HepG2 (cell line): ENCODE data around the gene SSTR5. TPM values are rescaled to one million over a fixed set of nuclear protein-coding genes. Genes with fewer than 3 reads are reported as not detected.
"Not testable (repeated sequence)": the region's sequence is repeated elsewhere in the genome, so short reads cannot be mapped to it uniquely, and the experiment has no call there.

Source experiments
- ATAC-seq: fragments of 200-7000 bp; cut with Tn5 transposase; 3 replicates; pipeline ENCODE4 v1.9.1; 2020; ENCODE audit warnings: mild to moderate bottlenecking, moderate library complexity
- BruUV-seq: library from RNA; stranded (reverse); fragments of 400-500 nt; replicated peaks from 2 replicates; lab custom pipeline; 2021; lab: Mats Ljungman, UMichigan
- CTCF ChIA-PET: fragments of 300-600 bp; formaldehyde crosslinking; extraction: SDS; loops from one replicate; lab custom pipeline; 2021; ENCODE audit warnings: low total read pairs, inconsistent platforms, low intra/inter-chr PET ratio; lab: Yijun Ruan, JAX
- POLR2A ChIA-PET: fragments of 350-600 bp; sonication (Branson Sonifier 250); formaldehyde crosslinking; loops from one replicate; lab custom pipeline; 2020; ENCODE audit warnings: antibody characterized with exemption, inconsistent platforms; lab: Yijun Ruan, JAX
- DNase-seq: peaks from one replicate; pipeline ENCODE4 v3.0.0-alpha.2; 2015; ENCODE audit warnings: low spot score
- FAIRE-seq: peaks from 3 replicates; lab custom pipeline; 2011; peaks lifted over from hg19 to GRCh38; lab: Jason Lieb, UNC
- H2AFZ ChIP-seq: one replicate; pipeline ENCODE4 v1.6.1; 2011; ENCODE audit warnings: low read length, inconsistent platforms
- H3K27ac ChIP-seq: fragments of 300-600 bp; 3 replicates; pipeline ENCODE4 v1.8.0; 2011; ENCODE audit warnings: mixed run types, mild to moderate bottlenecking, mixed read lengths, low read length, inconsistent platforms; ENCODE audit not compliant: insufficient read depth; ENCODE audit errors: extremely low read length
- H3K27me3 ChIP-seq, 2 experiments: fragments of 200-600 bp in 1 of 2; 2 replicates in 1 of 2; 3 replicates in 1 of 2; pipeline versions ENCODE4 v1.6.0 to v1.8.0; 2011; ENCODE audit warnings: low read length in 2 of 2, mild to moderate bottlenecking in 2 of 2, moderate library complexity in 2 of 2, inconsistent platforms in 1 of 2; ENCODE audit not compliant: insufficient read depth in 2 of 2, control insufficient read depth in 1 of 2
- H3K36me3 ChIP-seq, 2 experiments: fragments of 200-600 bp in 1 of 2; replicated peaks in 1 of 2; 2 replicates in 1 of 2; 3 replicates in 1 of 2; pipeline versions ENCODE4 v1.5.1 to v1.8.0; 2011; ENCODE audit warnings: low read length in 2 of 2, inconsistent platforms in 1 of 2; ENCODE audit not compliant: insufficient read depth in 2 of 2, control insufficient read depth in 1 of 2
- H3K4me1 ChIP-seq: 2 replicates; pipeline ENCODE4 v1.5.1; 2012; ENCODE audit warnings: low read length, inconsistent platforms; ENCODE audit not compliant: insufficient read depth
- H3K4me2 ChIP-seq: 2 replicates; pipeline ENCODE4 v1.6.0; 2011; ENCODE audit warnings: low read depth, low read length, inconsistent platforms
- H3K4me3 ChIP-seq, 3 experiments: fragments of 200-600 bp in 1 of 3; sonication (generic), shearing (Covaris generic) in 1 of 3; replicated peaks in 1 of 3; 2 replicates each; pipeline ENCODE4 v1.5.1; 2011 to 2016; ENCODE audit warnings: low read length in 3 of 3, inconsistent platforms in 2 of 3, low read depth in 2 of 3, mild to moderate bottlenecking in 2 of 3, control low read depth in 1 of 3, mixed read lengths in 1 of 3; ENCODE audit not compliant: insufficient read depth in 1 of 3
- H3K79me2 ChIP-seq: one replicate; pipeline ENCODE4 v1.6.1; 2011; ENCODE audit warnings: low read length, inconsistent platforms; ENCODE audit not compliant: insufficient read depth
- H3K9ac ChIP-seq: 2 replicates; pipeline ENCODE4 v1.6.0; 2011; ENCODE audit warnings: mild to moderate bottlenecking, low read depth, low read length, inconsistent platforms; ENCODE audit not compliant: insufficient read depth
- H3K9me3 ChIP-seq: 2 replicates; pipeline ENCODE4 v1.5.1; 2012; ENCODE audit warnings: mild to moderate bottlenecking, low read length
- H4K20me1 ChIP-seq: 2 replicates; pipeline ENCODE4 v1.6.0; 2011; ENCODE audit warnings: inconsistent platforms, mild to moderate bottlenecking, low read length, moderate library complexity; ENCODE audit not compliant: insufficient read depth
- CCAR2 ChIP-seq: fragments of 200-400 bp; formaldehyde crosslinking; optimal IDR thresholded peaks from 2 replicates; pipeline ENCODE3; 2018; ENCODE audit warnings: low read depth, mild to moderate bottlenecking, low read length, moderate library complexity
- EZH2 ChIP-seq: conservative IDR thresholded peaks from 2 replicates; pipeline ENCODE4 v1.6.1; 2012; ENCODE audit warnings: mild to moderate bottlenecking, low read depth, low read length, moderate library complexity
- U2AF2 ChIP-seq: fragments of 200-400 bp; formaldehyde crosslinking; IDR thresholded peaks from 2 replicates; pipeline ENCODE4 v1.6.1; 2017; ENCODE audit warnings: low read depth, mild to moderate bottlenecking, low read length
- ZNF225 ChIP-seq: sonication (generic); formaldehyde crosslinking; IDR thresholded peaks from 2 replicates; pipeline ENCODE4 v1.4.0; 2020; ENCODE audit warnings: mild to moderate bottlenecking, missing genetic modification reagents
- WGBS: methylation state at CpG from one replicate; pipeline ENCODE4 v1.1.6; 2017; ENCODE audit warnings: low lambda C conversion rate; 5-methylcytosine and 5-hydroxymethylcytosine counted together
- in situ Hi-C: cut with HindIII; loops from 2 replicates; pipeline ENCODE4 v1.10.0; 2017; ENCODE audit warnings: low pct_unique_long_range_greater_than_20kb; ENCODE audit not compliant: extremely low pct_ligation_motif_present
- intact Hi-C: fragments of 100-400 bp; cut with micrococcal nuclease; formaldehyde crosslinking; loops from one replicate; pipeline ENCODE4 v1.10.0; 2022; ENCODE audit not compliant: unreplicated experiment
- polyA plus RNA-seq, 8 experiments: library from polyadenylated mRNA; depleted of rRNA in 3 of 8; stranded (reverse) in 7 of 8; unstranded in 1 of 8; fragments of >200 nt; fragmentation: Illumina TruSeq in 4 of 8; extraction: Trizol in 4 of 8; gene quantifications; 2 replicates each; pipeline versions ENCODE4 v1.2.1 to v1.2.3, GENCODE V29; 2011 to 2016; ENCODE audit warnings: low read depth in 4 of 8, missing spikeins in 1 of 8, mixed read lengths in 1 of 8; ENCODE audit not compliant: insufficient read depth in 1 of 8
- total RNA-seq, 5 experiments: library from RNA; depleted of rRNA; stranded (reverse); fragments of >200 nt; fragmentation: Illumina TruSeq; extraction: Trizol; gene quantifications; 2 replicates each; pipeline ENCODE4 v1.2.3, GENCODE V29; 2016; ENCODE audit warnings: low read depth in 1 of 5
- TF ChIP-seq, protein P1 (sequence below): IDR thresholded peaks from 2 replicates; pipeline ENCODE4 v1.6.1; 2018; ENCODE audit warnings: missing genetic modification reagents

Gene SSTR5
- total and polyA plus RNA-seq, 2 of the 13 experiments (the other 11 are each of a cell fraction or from before 2014, with no cell fraction given) = 0.20 to 0.49 TPM

DNA sequence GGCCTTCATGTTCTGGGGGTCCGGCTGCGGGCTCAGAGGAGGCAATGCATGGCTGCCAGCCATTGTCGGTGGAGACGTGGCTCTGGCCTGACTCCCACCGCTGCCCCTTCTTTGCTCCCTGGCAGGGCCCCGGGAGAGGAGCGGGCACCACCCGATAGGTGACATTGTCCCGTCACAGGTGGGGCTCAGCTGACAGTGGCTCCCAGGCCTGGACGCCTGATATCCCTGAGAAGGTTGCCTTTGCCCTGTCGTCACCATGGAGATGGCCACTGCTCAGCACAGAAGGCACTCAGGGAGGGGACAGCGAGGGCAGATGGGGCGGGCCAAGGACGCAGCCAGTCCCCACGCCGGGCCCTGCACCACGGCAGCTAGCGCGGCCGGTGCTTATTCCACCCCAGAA lies 48.4 kb upstream of the SSTR5 start:
- FAIRE-seq = no peak
- no peak for DNase-seq

DNA sequence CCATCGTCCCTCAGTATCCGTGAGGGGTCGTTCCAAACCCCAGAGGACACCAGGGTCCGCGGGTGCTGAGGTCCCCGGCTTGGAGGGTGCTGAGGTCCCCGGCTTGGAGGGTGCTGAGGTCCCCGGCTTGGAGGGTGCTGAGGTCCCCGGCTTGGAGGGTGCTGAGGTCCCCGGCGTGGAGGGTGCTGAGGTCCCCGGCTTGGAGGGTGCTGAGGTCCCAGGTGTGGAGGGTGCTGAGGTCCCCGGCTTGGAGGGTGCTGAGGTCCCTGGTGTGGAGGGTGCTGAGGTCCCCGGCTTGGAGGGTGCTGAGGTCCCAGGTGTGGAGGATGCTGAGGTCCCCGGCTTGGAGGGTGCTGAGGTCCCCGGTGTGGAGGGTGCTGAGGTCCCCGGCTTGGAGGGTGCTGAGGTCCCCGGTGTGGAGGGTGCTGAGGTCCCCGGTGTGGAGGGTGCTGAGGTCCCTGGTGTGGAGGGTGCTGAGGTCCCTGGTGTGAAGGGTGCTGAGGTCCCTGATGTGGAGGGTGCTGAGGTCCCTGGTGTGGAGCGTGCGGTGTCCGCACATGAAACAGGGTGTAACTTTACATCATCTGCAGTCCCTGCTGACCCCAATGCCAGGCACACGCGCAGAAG lies 47.3 kb upstream of the SSTR5 start:
- H2AFZ ChIP-seq, H3K4me3 ChIP-seq, H3K79me2 ChIP-seq, ATAC-seq, intact Hi-C loops, POLR2A ChIA-PET, H3K4me2 ChIP-seq, H3K27ac ChIP-seq, H4K20me1 ChIP-seq, CTCF ChIA-PET, H3K9ac ChIP-seq, in situ Hi-C loops, BruUV-seq, H3K36me3 ChIP-seq, H3K9me3 ChIP-seq: not testable (repeated sequence)
- TF ChIP-seq EZH2 = peak; percentile 84
- WGBS = 20% methylated on average over 19 of the region's 24 CpGs
- DNase-seq (peak; percentile 14), FAIRE-seq (peak; percentile 68)
- peaks cover 10% of the 10 kb centered on the region for H3K4me1 ChIP-seq
- peaks cover 28 to 93% of the 10 kb centered on the region in 2 experiments for H3K27me3 ChIP-seq

More for the DNA sequence above, 48.4 kb upstream of the SSTR5 start:
- H3K79me2 ChIP-seq = no peaks in the 10 kb centered on the region
- H3K9me3 ChIP-seq = no peaks in the 10 kb centered on the region
- in situ Hi-C loops (no loop called here), intact Hi-C loops (no loop called here)
- no peak overlapping the region for H3K4me3 ChIP-seq
- BruUV-seq = no TSS peak
- ChIA-PET POLR2A (no interaction called here), CTCF (no interaction called here)
- peaks cover 3% of the 10 kb centered on the region for H3K4me1 ChIP-seq
- no peak for ATAC-seq
- H3K4me2 ChIP-seq = no peak overlapping the region
- no peak overlapping the region for H2AFZ ChIP-seq
- TF ChIP-seq U2AF2 (no peak), ZNF225 (no peak), CCAR2 (no peak)
- TF ChIP-seq, protein P1, sequence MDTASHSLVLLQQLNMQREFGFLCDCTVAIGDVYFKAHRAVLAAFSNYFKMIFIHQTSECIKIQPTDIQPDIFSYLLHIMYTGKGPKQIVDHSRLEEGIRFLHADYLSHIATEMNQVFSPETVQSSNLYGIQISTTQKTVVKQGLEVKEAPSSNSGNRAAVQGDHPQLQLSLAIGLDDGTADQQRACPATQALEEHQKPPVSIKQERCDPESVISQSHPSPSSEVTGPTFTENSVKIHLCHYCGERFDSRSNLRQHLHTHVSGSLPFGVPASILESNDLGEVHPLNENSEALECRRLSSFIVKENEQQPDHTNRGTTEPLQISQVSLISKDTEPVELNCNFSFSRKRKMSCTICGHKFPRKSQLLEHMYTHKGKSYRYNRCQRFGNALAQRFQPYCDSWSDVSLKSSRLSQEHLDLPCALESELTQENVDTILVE (CRISPR knock-in tag) = no peak
- no peak overlapping the region for H3K27ac ChIP-seq
- no peak overlapping the region for H3K9ac ChIP-seq
- no CpG with 5 or more reads among the region's 20 CpGs for WGBS
- no peaks in the 10 kb centered on the region for H4K20me1 ChIP-seq
- H3K36me3 ChIP-seq = no peaks in the 10 kb centered on the region
- peaks cover 30 to 93% of the 10 kb centered on the region in 2 experiments for H3K27me3 ChIP-seq
